ENCODE data around the gene ACSM6.
"Not testable (repeated sequence)": the region's sequence is repeated elsewhere in the genome, so short reads cannot be mapped to it uniquely, and the experiment has no call there.

The ACSM6 gene

GRCh38 chr10:95193944-95194343 lies at the start of gene ACSM6:
Gene ACSM6 (plus strand): TSS chr10:95194238. CDS start chr10:95194486, 248 bp downstream.
- DNase-seq = no peak

GRCh38 chr10:95168694-95169093 lies 25.3 kb upstream of the ACSM6 start:
- DNase-seq = no peak

- DNase-seq = no peak
Measured at GRCh38 chr10:95169522-95169921, 24.5 kb upstream of the ACSM6 start.

- no peak for DNase-seq
Measured at GRCh38 chr10:95170790-95171189, 23.2 kb upstream of the ACSM6 start.

- no peak for DNase-seq
Measured at GRCh38 chr10:95171336-95171735, 22.7 kb upstream of the ACSM6 start.

- DNase-seq = no peak
Measured at GRCh38 chr10:95172851-95173250, 21.2 kb upstream of the ACSM6 start.

GRCh38 chr10:95176101-95176500 lies 17.9 kb upstream of the ACSM6 start:
- no peak for DNase-seq

- no peak for DNase-seq
Measured at GRCh38 chr10:95177429-95177828, 16.6 kb upstream of the ACSM6 start.

GRCh38 chr10:95178266-95178665 lies 15.8 kb upstream of the ACSM6 start:
- DNase-seq = no peak

- DNase-seq = no peak
Measured at GRCh38 chr10:95178797-95179196, 15.2 kb upstream of the ACSM6 start.

GRCh38 chr10:95181726-95182125 lies 12.3 kb upstream of the ACSM6 start:
- DNase-seq = no peak

- peak; percentile 94 for DNase-seq
Measured at GRCh38 chr10:95183271-95184230, 10.5 kb upstream of the ACSM6 start.

GRCh38 chr10:95187617-95188016 lies 6.4 kb upstream of the ACSM6 start:
- no peak for DNase-seq

- no peak for DNase-seq
Measured at GRCh38 chr10:95188593-95188992, 5.4 kb upstream of the ACSM6 start.

GRCh38 chr10:95196046-95196445 lies 2.0 kb downstream of the ACSM6 start:
- no peak for DNase-seq

GRCh38 chr10:95201736-95202135 lies 7.7 kb downstream of the ACSM6 start:
- no peak for DNase-seq

GRCh38 chr10:95202865-95203264 lies 8.8 kb downstream of the ACSM6 start:
- not testable (repeated sequence) for DNase-seq

- DNase-seq = no peak
Measured at GRCh38 chr10:95208702-95209391, 14.8 kb downstream of the ACSM6 start.

GRCh38 chr10:95209509-95210127 lies 15.6 kb downstream of the ACSM6 start:
- DNase-seq = no peak

GRCh38 chr10:95211606-95212279 lies 17.7 kb downstream of the ACSM6 start:
- DNase-seq = peak; percentile 65

GRCh38 chr10:95214369-95214768 lies 20.3 kb downstream of the ACSM6 start:
- DNase-seq = no peak

GRCh38 chr10:95214793-95215192 lies 20.8 kb downstream of the ACSM6 start:
- DNase-seq = no peak

- no peak for DNase-seq
Measured at GRCh38 chr10:95217476-95217875, 23.4 kb downstream of the ACSM6 start.

Measured in islet precursor cell (in vitro differentiated cells).